ENCODE measurements around the gene OLFML2A. TPM values are rescaled to one million over a fixed set of nuclear protein-coding genes. Genes with fewer than 3 reads are reported as not detected.

OLFML2A gene
- polyA plus RNA-seq, 3 donors, result 18.3 to 25.7 (median 20.6) TPM

DNA sequence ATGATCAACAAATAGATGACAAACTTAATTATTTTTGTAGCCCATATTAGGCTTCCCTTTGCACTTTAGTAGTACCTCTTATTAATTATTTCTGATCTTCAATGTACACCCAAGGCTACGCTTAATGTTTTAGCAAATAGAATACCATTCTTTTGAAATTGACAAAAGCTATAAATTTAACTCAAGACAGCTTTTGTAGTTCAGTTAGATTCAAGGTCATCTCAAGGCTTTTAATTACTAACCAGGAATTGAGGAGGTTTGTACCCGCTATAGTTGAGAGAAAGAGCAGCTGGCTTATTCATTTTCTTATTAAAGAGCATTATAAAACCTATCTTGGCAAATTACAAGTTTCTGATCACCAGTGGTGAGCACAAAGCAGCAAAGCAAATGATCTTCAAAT is 20.9 kb upstream of the OLFML2A start:
- DNase-seq (ENCODE audit: extremely low read depth in 1 of 11, low read depth in 9 of 11, low spot score in 4 of 11), result no peak

- DNase-seq (ENCODE audit: extremely low read depth in 1 of 11, low read depth in 9 of 11, low spot score in 4 of 11), result no peak
These were observed 19.3 kb upstream of the OLFML2A start for GRCh38 chr9:124757616-124758015.

- no peak for DNase-seq (ENCODE audit: extremely low read depth in 1 of 11, low read depth in 9 of 11, low spot score in 4 of 11)
These were observed 18.9 kb upstream of the OLFML2A start for GRCh38 chr9:124758061-124758460.

DNA sequence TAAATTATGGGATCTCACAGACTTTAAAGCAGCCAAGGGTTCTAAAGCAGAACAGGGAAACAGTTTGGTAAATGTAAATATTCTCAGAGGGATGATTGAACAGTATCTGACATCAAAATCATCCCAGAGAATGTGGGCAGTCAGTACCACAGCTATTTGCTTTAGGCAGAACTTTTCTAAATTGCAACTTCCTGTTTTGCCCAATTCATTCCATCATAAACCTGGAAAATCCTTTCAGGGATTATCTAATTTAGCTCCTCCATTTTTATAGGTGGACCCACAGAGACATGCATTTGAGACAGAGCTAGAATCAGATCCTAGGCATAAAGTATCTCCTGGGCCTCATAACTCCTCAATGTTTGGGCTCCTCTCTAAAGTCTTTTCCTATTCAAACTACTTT is 18.2 kb upstream of the OLFML2A start:
- DNase-seq (ENCODE audit: extremely low read depth in 1 of 11, low read depth in 9 of 11, low spot score in 4 of 11), result no peak

- DNase-seq (ENCODE audit: extremely low read depth in 1 of 11, low read depth in 9 of 11, low spot score in 4 of 11), result no peak
These were observed 17.6 kb upstream of the OLFML2A start for GRCh38 chr9:124759327-124759726.

GRCh38 chr9:124760719-124761118 is 16.2 kb upstream of the OLFML2A start:
- DNase-seq (ENCODE audit: extremely low read depth in 1 of 11, low read depth in 9 of 11, low spot score in 4 of 11), result no peak

- no peak for DNase-seq (ENCODE audit: extremely low read depth in 1 of 11, low read depth in 9 of 11, low spot score in 4 of 11)
These were observed 15.7 kb upstream of the OLFML2A start for GRCh38 chr9:124761196-124761595.

DNA sequence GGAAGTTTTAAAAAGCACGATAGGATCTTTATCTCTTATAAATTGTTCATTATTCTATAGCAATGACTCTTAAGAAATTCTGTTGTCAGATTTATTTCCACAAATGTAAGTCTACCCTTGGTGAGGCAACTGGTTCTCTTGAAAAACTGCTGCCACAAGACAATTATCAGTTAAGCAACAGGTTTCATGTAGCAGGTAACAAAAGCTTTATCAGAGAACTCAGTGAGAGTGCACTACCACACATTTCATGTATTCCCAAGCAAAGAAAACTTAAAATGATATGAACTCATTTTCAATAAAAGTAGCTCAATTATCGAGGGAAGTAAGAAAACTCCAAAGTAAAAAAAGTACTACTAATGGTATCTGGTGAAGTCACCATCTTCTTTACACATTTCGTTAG is 15.2 kb upstream of the OLFML2A start:
- DNase-seq (ENCODE audit: extremely low read depth in 1 of 11, low read depth in 9 of 11, low spot score in 4 of 11), result no peak

- DNase-seq (ENCODE audit: extremely low read depth in 1 of 11, low read depth in 9 of 11, low spot score in 4 of 11), result no peak
These were observed 14.3 kb upstream of the OLFML2A start for GRCh38 chr9:124762633-124763032.

GRCh38 chr9:124764774-124765438 is 12.0 kb upstream of the OLFML2A start:
- DNase-seq (ENCODE audit: extremely low read depth in 1 of 11, low read depth in 9 of 11, low spot score in 4 of 11), result no peak

DNA sequence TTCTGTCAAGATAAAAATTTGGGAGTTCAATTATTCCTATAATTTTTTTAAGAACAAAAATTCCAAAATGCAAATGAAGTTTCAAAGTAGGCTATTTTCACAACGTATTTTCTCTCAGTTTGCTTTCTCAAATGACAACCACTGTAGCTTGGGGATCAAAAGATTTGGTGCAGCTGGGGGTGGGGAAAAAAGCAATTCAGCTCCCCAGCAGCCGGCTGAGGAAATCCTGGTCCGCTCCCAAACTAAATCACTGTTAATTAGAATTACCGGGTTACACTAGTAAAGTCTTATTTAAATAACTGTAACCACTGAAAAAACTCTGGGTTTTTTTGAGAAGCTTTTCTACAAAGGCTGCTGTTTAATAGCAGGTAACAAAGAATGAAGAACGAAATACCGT is 11.5 kb upstream of the OLFML2A start:
- DNase-seq (ENCODE audit: extremely low read depth in 1 of 11, low read depth in 9 of 11, low spot score in 4 of 11), result no peak

DNA sequence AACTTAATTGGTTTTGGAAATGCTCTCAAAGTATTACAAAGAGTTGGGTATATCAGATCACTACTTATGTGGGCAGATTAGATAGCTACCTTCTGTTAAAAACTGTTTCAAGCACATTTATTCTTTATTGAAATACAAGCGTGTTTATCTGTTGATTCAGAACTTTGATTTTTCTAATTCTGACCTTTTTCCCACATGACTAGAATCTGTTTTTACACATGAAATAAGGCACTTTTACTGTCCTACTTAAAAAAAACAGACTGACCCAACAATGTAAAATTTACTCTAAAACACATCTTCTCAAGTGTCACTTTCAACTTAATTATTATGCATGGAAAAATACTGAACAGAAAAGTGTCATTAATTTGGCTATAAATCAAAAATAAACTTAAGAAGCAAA is 10.6 kb upstream of the OLFML2A start:
- DNase-seq (ENCODE audit: extremely low read depth in 1 of 11, low read depth in 9 of 11, low spot score in 4 of 11), result no peak

DNA sequence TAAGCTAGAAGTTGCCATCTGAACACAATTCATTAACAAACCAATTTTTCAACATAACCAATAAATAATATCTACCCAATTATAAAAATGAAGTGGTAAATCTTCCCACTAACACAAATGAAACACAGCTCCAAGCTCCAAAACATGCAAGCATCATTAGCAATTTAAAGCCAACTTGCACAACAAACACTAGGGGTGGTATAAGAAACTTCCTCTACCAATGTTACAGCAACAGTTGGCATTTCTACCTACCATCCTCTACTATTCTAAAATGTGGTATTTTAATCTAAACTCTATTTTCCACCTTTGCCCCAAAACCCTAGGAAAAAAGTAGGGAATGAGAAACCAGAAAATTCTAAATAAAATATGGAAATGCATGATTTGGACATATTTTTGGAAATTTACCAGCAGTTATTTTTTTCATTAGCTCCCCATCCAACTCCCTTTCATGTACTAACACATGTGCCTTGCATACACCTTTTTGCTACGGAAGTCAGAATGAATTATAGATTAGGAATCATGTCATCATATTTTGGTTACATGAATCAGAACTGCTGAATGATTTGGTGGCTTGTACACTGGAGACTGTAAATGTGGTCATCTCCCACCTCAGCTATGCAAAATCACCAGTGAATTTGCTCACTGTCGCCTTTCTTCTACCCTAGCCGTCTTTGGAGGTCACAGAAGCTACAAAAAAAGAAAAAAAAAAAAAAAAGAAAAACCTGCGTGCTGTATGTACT is 9.9 kb upstream of the OLFML2A start:
- DNase-seq (ENCODE audit: extremely low read depth in 1 of 11, low read depth in 9 of 11, low spot score in 4 of 11), result no peak

DNA sequence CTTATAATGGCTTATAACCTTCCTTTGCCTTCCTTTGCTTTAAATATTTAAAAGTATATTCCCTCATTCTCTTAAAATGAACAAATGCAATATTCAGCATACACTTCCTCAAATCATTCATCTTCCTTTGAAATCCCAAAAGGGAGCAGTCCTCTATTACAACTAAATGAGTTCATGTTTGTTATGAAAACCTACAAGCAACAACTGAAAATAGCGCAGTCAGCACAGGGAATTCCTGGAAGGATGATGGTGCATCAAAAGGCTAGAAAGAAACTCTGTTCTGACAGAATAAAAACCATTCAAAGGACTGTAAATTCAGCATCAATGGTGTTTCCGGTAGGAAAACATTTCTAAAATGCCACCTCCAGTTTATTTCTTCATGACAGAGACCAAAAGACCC is 9.1 kb upstream of the OLFML2A start:
- DNase-seq (ENCODE audit: extremely low read depth in 1 of 11, low read depth in 9 of 11, low spot score in 4 of 11), result no peak

DNA sequence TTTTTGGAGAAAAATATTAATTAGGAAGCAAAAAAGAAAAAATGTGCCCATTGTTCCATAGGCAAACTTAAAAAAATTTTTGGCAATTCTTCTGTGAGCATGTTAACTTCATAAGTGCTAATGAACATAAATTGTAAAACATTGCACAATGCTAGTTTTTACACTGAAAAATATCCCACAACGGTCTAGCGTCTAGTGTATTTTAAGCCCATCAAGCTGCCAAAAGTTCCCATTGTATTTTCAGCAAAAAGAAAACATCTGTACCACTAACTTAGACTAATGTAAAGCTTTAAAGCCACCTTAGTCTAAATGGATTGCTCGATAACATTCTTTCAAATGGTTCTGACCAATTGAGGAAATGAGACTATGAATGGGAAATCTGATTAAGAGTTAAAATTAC is 8.6 kb upstream of the OLFML2A start:
- no peak for DNase-seq (ENCODE audit: extremely low read depth in 1 of 11, low read depth in 9 of 11, low spot score in 4 of 11)

- DNase-seq (ENCODE audit: extremely low read depth in 1 of 11, low read depth in 9 of 11, low spot score in 4 of 11), result no peak
These were observed 8.0 kb upstream of the OLFML2A start for GRCh38 chr9:124768750-124769548.

DNA sequence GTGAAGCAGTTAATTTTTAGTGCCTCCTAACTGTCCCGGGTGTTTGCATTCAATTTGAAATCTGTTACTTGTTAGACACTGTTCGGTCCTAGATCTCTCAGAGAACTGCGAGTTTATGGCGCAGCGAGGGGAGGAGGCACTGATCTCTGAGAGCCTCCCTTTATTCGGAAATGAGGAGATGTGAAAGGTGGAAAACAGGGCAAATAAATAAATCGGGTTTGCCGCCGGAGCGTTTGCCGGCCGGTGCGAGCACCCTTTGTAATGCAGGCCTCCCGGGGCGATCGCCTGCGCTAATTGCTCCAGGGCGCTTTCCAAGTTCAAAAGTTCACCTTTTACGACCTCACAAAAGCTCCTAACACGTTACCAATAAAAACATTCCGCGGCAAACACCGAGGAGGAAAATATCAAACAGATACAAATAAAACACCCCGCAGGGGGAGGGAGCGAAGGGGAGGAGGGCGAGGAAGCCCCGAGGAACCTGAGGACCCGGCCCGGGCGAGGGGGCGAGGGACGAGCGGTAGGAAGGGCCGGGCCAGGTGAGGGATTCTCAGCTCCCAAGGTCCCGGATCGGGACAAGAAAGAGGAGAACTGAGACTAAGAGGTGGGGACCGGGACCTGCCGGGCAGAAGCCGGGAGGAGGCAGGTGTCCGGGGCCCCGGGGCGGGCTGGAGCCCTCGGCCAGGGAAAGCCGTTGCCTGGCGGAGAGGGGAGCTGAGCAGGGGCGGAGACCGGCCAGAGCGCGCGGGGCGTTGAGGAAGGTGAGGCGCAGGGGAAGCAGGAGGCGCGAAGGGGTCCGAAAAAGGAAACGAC is 7.2 kb upstream of the OLFML2A start:
- no peak for DNase-seq (ENCODE audit: extremely low read depth in 1 of 11, low read depth in 9 of 11, low spot score in 4 of 11)

- no peak for DNase-seq (ENCODE audit: extremely low read depth in 1 of 11, low read depth in 9 of 11, low spot score in 4 of 11)
These were observed 6.4 kb upstream of the OLFML2A start for GRCh38 chr9:124770359-124771020.
